GM23248 (cell line): ENCODE data around the gene MAP3K10. TPM values are rescaled to one million over a fixed set of nuclear protein-coding genes. Genes with fewer than 3 reads are reported as not detected.

ENCODE experiments used
- DNase-seq: peaks from one replicate; pipeline ENCODE4 v3.0.0-alpha.2; 2015
- H2AFZ ChIP-seq: fragments of 200-600 bp; sonication (generic); 2 replicates; pipeline ENCODE4 v1.6.1; 2016; ENCODE audit warnings: antibody characterized with exemption
- H3F3A ChIP-seq: fragments of 200-600 bp; sonication (generic); 2 replicates; pipeline ENCODE4 v1.6.1; 2016; ENCODE audit warnings: mild to moderate bottlenecking, antibody characterized with exemption, mixed run types; ENCODE audit not compliant: insufficient read depth
- H3K27ac ChIP-seq: fragments of 200-600 bp; sonication (generic); 2 replicates; pipeline ENCODE4 v1.5.1; 2016; ENCODE audit warnings: mild to moderate bottlenecking
- H3K27me3 ChIP-seq: fragments of 200-600 bp; sonication (generic); replicated peaks from 2 replicates; pipeline ENCODE4 v1.6.1; 2016; ENCODE audit warnings: mild to moderate bottlenecking; ENCODE audit not compliant: insufficient read depth
- H3K36me3 ChIP-seq: fragments of 200-600 bp; sonication (generic); 2 replicates; pipeline ENCODE4 v1.6.1; 2016; ENCODE audit warnings: low read depth, mild to moderate bottlenecking
- H3K4me1 ChIP-seq: fragments of 200-600 bp; sonication (generic); 2 replicates; pipeline ENCODE4 v1.6.1; 2016; ENCODE audit warnings: mild to moderate bottlenecking; ENCODE audit not compliant: insufficient read depth
- H3K4me2 ChIP-seq: fragments of 200-600 bp; sonication (generic); one replicate; pipeline ENCODE4 v1.6.1; 2016; ENCODE audit warnings: mild to moderate bottlenecking; ENCODE audit not compliant: unreplicated experiment
- H3K4me3 ChIP-seq: fragments of 200-600 bp; sonication (generic); 2 replicates; pipeline ENCODE4 v1.5.1; 2016; ENCODE audit warnings: mild to moderate bottlenecking
- H3K79me2 ChIP-seq: fragments of 200-600 bp; sonication (generic); 2 replicates; pipeline ENCODE4 v1.6.1; 2016; ENCODE audit warnings: mild to moderate bottlenecking; ENCODE audit not compliant: insufficient read depth
- H3K9ac ChIP-seq: fragments of 200-600 bp; sonication (generic); 2 replicates; pipeline ENCODE4 v1.6.1; 2016; ENCODE audit warnings: mild to moderate bottlenecking
- H3K9me2 ChIP-seq: fragments of 200-600 bp; sonication (generic); 2 replicates; pipeline ENCODE4 v1.6.1; 2016; ENCODE audit warnings: mixed run types, mild to moderate bottlenecking, moderate library complexity; ENCODE audit not compliant: insufficient read depth
- H3K9me3 ChIP-seq: fragments of 200-600 bp; sonication (generic); one replicate; pipeline ENCODE4 v1.6.1; 2017; ENCODE audit warnings: low read depth
- H4K20me1 ChIP-seq: fragments of 200-600 bp; sonication (generic); 2 replicates; pipeline ENCODE4 v1.6.0; 2016; ENCODE audit not compliant: insufficient read depth
- EZH2 ChIP-seq: fragments of 200-600 bp; sonication (generic); IDR thresholded peaks from 2 replicates; pipeline ENCODE4 v1.6.1; 2018; ENCODE audit warnings: antibody characterized with exemption, mild to moderate bottlenecking; ENCODE audit not compliant: insufficient read depth, poor library complexity, severe bottlenecking
- EZH2phosphoT487 ChIP-seq: fragments of 200-600 bp; sonication (generic); IDR thresholded peaks from 2 replicates; pipeline ENCODE4 v1.6.1; 2018; ENCODE audit warnings: antibody characterized with exemption, moderate library complexity, mild to moderate bottlenecking, low read depth; ENCODE audit not compliant: insufficient read depth
- WGBS, 2 experiments: methylation state at CpG; one replicate each; pipeline ENCODE4 v1.1.6; 2015 to 2017; ENCODE audit warnings: low lambda C conversion rate in 2 of 2, low coverage in 1 of 2; ENCODE audit errors: missing lambda C conversion rate in 2 of 2; 5-methylcytosine and 5-hydroxymethylcytosine counted together
- in situ Hi-C: fragments of 300-500 bp; cut with MboI; formaldehyde crosslinking; loops from 2 replicates; pipeline ENCODE4 v1.15.0; 2020
- polyA plus RNA-seq: library from polyadenylated mRNA; unstranded; fragments of >200 nt; fragmentation: Nextera tagmentation; extraction: Ambion mirVana; gene quantifications from 2 replicates; pipeline ENCODE4 v1.2.1, GENCODE V29; 2016
- total RNA-seq: library from RNA; depleted of rRNA; stranded (reverse); fragments of >200 nt; shearing (Covaris generic); gene quantifications from 2 replicates; pipeline ENCODE4 v1.2.3, GENCODE V29; 2014

MAP3K10 gene
- total and polyA plus RNA-seq, 2 experiments from 2014 or later, result 1.8 to 13.1 TPM

DNA sequence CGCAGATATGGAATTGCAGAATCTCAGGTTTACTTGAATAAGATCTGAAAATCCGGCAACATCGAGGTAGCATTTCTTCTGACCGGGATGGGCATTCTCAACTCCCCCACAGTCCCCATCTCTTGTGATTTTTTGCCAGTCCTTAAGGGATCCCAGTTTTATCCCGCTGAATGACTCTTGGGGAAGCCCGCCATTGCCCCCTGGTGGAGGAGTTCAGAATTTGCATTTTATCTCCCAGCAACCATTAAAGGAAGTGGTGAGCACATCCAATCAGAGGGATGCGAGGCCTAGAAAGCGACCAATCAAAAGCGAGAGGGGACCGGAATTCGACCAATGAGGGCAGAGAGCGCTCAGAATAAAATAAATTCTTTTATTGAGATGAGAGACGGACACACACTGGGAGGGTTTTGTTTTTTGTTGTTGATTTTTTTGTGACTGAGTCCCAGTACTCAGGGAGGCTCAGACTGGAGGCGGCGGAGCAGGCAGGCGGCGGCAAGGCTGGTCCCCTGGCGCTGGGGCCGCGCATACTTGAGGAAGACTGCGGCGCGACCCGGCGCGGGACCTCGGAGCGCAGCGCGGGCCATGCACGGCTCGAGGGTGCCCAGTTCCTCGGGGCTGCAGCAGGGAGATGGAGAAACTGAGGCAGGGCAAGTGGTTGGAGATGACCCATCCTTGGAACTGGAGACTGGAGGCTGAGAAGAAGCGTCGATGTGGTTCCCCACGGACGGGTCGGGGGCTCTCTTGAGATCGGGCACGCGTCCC lies 30.8 kb downstream of the MAP3K10 start:
- DNase-seq, result peak; percentile 91
- in situ Hi-C loops, result loop anchor here (5.0 kb wide), 1 partner anchor 80 kb away; no protein-coding TSS in a partner anchor
- no peak for TF ChIP-seq EZH2
- no peak for TF ChIP-seq EZH2phosphoT487

DNA sequence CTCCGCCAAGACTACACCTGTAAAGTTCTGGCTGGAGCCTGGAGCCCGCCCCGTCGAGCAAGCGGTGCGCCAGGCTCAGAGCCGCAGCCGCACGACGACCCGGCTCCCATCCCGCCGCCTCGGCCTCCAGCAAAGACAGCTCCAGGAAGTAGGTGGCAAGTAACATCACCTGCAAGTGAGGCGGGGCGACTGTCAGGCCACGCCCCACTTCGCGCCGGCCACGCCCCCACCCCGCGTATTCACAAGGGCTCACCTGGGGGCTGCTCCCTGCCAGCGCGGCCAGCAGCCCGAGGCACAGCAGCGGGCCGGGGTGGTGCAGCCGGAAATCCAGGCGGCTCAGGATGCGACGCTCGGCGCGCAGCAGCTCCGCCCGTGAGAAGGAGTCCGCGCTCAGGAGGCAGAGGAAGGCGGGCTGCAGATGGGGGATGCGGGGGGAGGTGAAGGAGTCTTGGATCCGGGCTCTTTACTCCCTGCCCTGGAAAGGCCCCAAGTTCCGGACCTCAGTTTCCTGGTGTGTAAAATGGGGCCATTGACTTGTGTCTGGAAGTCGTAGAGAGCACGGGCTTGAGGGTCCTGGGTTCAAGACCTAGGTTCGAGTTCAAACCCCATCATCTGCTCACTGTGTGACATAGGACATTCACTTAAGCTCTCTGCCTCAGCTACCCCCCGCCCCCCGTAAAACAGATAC lies 32.1 kb downstream of the MAP3K10 start:
- H3K27ac ChIP-seq, result no peak overlapping the region
- H3K4me3 ChIP-seq, result no peak overlapping the region
- H3F3A ChIP-seq, result peaks cover 11% of the 10 kb centered on the region; the same call in 1 of the 2 replicates
- no peaks in the 10 kb centered on the region for H3K9me2 ChIP-seq
- no peak for TF ChIP-seq EZH2
- no peaks in the 10 kb centered on the region for H3K79me2 ChIP-seq
- H3K27me3 ChIP-seq, result no peaks in the 10 kb centered on the region
- no peaks in the 10 kb centered on the region for H4K20me1 ChIP-seq
- H3K4me1 ChIP-seq, result 0 out of 2 replicates have a peak, but pooled peaks cover 8% of the 10 kb centered on the region
- no peaks in the 10 kb centered on the region for H3K9me3 ChIP-seq
- 30 to 40% methylated on average over 31 to 48 of the region's 48 CpGs for whole genome bisulfite sequencing, 2 experiments
- no peaks in the 10 kb centered on the region for H3K36me3 ChIP-seq
- no peak for DNase-seq
- H3K4me2 ChIP-seq, result no peak overlapping the region
- no peak overlapping the region for H3K9ac ChIP-seq
- in situ Hi-C loops, result loop anchor here (5.0 kb wide), 1 partner anchor 81 kb away; no protein-coding TSS in a partner anchor
- H2AFZ ChIP-seq, result no peak overlapping the region

More for the DNA sequence above, 30.8 kb downstream of the MAP3K10 start:
- no peak overlapping the region for H3K9ac ChIP-seq
- no peaks in the 10 kb centered on the region for H4K20me1 ChIP-seq
- no peak overlapping the region for H3K4me2 ChIP-seq
- H3K4me1 ChIP-seq, result 0 out of 2 replicates have a peak, but pooled peaks cover 8% of the 10 kb centered on the region
- no peak overlapping the region for H3K27ac ChIP-seq
- peaks cover 6% of the 10 kb centered on the region; the same call in 1 of the 2 replicates for H3K27me3 ChIP-seq
- no peaks in the 10 kb centered on the region for H3K9me3 ChIP-seq
- H3F3A ChIP-seq, result peaks cover 11% of the 10 kb centered on the region; the same call in 1 of the 2 replicates
- no peaks in the 10 kb centered on the region for H3K36me3 ChIP-seq
- 50 to 53% methylated on average over 41 of the region's 41 CpGs for WGBS, 2 experiments
- H3K4me3 ChIP-seq, result no peak overlapping the region
- peak overlapping the region; percentile 42; the same call in 1 of the 2 replicates for H2AFZ ChIP-seq
- H3K79me2 ChIP-seq, result no peaks in the 10 kb centered on the region
- no peaks in the 10 kb centered on the region for H3K9me2 ChIP-seq

DNA sequence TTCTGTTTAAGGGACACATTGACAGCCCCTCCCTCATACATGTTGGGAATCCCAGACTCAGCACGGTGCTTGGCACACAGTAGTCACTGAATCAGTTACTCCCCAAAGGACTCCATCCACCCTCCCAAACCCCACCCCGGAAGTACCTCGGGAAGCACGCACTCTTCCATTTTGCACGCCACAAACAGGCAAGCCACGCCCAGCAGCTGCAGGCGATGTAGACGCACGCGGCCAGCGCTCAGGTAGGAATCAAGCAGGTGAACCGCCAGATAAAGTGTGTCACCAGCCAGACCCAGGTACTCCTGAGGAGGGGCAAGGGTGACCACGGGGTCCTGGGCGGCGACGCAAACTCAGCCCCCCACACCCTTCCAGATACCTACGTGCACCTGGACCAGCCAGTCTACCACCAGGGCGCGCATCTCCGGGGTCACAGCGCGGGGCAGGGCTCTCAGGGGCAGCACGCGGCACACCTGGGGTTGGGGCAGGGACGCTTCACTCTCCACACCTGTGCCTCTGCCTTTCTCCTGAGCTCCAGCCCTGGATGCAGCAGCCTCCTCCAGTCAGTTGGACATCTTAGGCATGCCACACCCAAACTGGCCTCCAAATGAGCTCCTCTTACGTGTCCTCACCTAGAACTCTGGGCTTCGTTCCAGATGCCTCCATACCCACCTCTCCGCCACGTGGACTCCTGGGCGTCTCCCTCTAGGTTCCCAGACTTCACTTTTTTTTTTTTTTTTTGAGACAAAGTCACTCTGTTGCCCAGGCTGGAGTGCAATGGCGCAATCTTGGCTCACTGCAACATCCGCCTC lies 33.3 kb downstream of the MAP3K10 start:
- no peaks in the 10 kb centered on the region for H3K9me2 ChIP-seq
- H3F3A ChIP-seq, result peaks cover 10% of the 10 kb centered on the region
- no peak overlapping the region for H3K4me3 ChIP-seq
- H3K36me3 ChIP-seq, result no peaks in the 10 kb centered on the region
- no peaks in the 10 kb centered on the region for H4K20me1 ChIP-seq
- DNase-seq, result no peak
- no peaks in the 10 kb centered on the region for H3K9me3 ChIP-seq
- H3K9ac ChIP-seq, result no peak overlapping the region
- H3K27ac ChIP-seq, result no peak overlapping the region
- no peaks in the 10 kb centered on the region for H3K79me2 ChIP-seq
- TF ChIP-seq EZH2phosphoT487, result no peak
- TF ChIP-seq EZH2, result no peak
- in situ Hi-C loops, result loop anchor here (5.0 kb wide), 1 partner anchor 82 kb away; no protein-coding TSS in a partner anchor
- no peaks in the 10 kb centered on the region for H3K27me3 ChIP-seq
- peaks cover 14% of the 10 kb centered on the region for H3K4me1 ChIP-seq
- H3K4me2 ChIP-seq, result no peak overlapping the region
- H2AFZ ChIP-seq, result no peak overlapping the region
- 77 to 79% methylated on average over 30 to 32 of the region's 32 CpGs for WGBS, 2 experiments
